Head of caudate nucleus (tissue), 42 donors: ENCODE results near the gene MFSD11.
A peak's percentile ranks its signal among the peaks of the same experiment; 100 is the strongest.
"Not testable (repeated sequence)": the region's sequence is repeated elsewhere in the genome, so short reads cannot be mapped to it uniquely, and the experiment has no call there.

Experiments
- DNase-seq, 42 donors: peaks; one replicate each; pipeline versions ENCODE4 v3.0.0 to v3.0.0-alpha.2; 2020 to 2021; ENCODE audit warnings: mixed read lengths in 7 of 42
- intact Hi-C: fragments of 100-400 bp; cut with DNase I; formaldehyde crosslinking; loops from one replicate; pipeline ENCODE4 v1.15.0; 2022

MFSD11 gene

DNA sequence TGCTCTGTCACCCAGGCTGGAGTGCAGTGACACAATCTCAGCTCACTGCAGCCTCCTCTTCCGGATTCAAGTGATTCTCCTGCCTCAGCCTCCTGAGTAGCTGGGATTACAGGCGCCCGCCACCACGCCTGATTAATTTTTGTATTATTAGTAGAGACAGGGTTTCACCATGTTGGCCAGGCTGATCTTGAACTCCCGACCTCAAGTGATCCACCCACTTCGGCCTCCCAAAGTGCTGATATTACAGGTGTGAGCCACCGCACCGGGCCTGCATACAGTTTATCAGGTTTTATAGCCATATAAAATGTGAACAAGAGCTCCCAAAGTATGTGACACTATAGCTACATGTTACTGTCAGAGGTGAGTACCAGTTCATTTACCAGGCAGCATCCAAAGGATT, 14.9 kb upstream of the MFSD11 start:
- DNase-seq, intact Hi-C loops: not testable (repeated sequence)

GRCh38 chr17:76723812-76724211, 14.1 kb upstream of the MFSD11 start:
- intact Hi-C loops, result no loop called here

DNA sequence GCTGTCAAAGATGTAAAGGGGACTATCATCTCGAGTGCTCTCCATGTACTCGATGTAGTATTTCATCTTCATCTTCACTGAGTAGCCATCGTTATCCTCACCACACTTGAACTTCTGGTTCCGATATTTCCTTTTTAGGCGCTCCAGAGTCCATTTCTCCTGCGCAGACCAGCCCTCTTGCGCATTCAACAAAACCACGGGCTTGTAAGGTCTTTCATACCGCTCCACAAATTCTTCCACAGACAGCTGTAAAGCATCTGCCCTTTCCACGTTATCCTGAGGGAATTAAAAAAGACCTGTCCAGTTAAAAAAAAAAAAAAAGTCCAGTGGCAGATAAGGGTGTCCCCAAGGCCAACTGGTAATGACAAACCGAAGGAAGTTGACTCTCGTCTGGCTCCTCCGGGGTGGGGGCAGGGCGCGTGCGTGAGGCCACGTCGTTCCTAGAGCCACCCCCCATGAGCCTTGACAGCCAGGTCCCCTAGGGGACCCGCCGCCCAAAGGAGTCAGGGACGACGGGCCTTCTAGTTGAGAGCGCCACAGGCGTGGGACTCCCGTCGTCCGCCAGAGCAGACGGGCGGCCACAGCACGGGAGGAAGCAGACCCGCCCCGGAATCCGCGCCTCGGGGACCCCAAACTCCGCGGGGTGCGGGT, 12.2 kb upstream of the MFSD11 start:
- peak in 41 of 42 donors; percentile 45 to 85 (median 70) for DNase-seq
- intact Hi-C loops, result loop anchor here (1.0 to 2.0 kb wide), 2 partner anchors 12 to 15 kb away; partner anchors contain the start of genes MXRA7 and SRSF2

More at GRCh38 chr17:76723812-76724211, 14.1 kb upstream of the MFSD11 start:
- DNase-seq, result no peak

DNA sequence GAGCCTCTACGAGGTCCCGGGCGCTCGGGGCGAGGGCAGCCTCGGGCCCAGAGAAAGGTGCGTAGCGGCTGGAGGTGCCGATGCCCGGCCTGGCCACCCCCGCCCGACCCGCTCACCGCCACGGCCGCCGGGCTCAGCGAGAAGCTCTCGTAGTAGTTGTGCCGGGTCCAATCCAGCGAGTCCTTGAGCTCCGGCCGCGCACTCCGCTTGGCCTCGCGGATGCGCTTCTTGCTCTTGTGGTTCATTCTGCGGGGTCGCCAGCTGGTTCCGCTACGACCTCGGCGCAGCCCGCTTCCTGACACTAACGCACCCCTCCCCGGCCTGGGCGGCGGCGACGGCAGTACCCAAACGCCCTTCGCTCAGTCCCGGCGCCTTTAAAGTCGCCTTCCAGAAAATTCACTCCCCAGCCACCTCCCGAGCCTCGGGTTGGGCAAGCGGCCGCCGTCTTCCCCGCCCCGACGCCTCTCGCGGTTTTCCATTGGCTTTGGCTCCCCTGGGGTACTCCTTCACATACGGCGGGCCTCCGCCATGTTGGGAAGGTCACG, 11.6 kb upstream of the MFSD11 start, which contains the start of gene JMJD6:
Gene JMJD6 (minus strand): TSS at position 376 of the 545 bp plus-strand sequence. CDS start 131 bp downstream, at position 245.
- DNase-seq, result peak; percentile 88 to 99 (median 97)
- intact Hi-C loops, result loop anchor here (1.0 to 2.0 kb wide), 2 partner anchors 11 to 16 kb away; partner anchors contain the start of genes MXRA7 and SRSF2

DNA sequence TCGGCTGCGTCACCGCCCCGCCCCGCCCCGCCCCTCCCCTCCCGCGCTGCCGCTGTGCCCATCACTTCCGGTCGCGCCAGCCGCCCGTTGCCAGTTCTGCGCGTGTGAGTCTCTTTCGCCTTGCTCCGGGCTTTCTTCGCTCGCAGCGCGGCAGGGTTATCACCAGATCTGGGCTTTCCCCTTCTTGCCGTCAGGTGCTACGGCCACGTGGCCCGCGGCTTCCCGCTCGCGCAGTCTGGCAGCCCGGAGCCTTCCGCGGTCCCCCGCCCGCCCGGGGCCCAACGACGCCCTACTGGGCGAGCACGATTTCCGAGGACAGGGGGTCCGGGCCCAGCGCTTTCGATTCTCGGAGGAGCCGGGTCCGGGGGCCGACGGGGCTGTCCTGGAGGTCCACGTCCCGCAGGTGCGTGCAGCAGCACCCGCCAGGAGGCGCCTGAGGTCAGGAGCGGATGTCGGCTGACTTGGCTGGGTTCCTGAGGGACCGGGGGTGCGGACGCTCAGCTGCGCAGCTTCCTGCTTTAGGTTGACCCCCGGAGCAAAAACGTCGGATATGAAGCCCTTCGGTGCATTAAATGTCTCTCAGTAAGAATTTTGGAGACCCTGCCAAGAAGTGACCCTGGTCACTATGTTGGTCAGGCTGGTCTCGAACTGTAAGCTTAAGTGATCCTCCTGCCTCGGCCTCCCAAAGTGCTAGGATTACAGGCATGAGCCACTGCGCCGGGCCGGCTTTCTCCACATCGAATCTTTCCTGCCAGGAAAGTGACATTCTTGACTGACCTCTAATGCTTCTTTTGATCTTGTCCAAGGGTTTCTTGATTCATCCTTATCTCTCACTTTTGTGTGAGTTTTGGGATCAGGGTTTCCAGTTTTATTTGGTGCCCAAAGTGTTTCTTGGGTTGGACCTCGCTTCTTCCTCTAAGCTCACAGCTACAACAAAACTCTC, 10.9 kb upstream of the MFSD11 start, which contains the start of gene METTL23:
Gene METTL23 (plus strand): TSS at position 64 of the 943 bp plus-strand sequence. CDS start 2,872 bp downstream, outside the sequence.
- intact Hi-C loops, result loop anchor here (1.0 to 2.0 kb wide), 2 partner anchors 10 to 16 kb away; partner anchors contain the start of genes MXRA7 and SRSF2
- peak in 41 of 42 donors; percentile 51 to 85 (median 71) for DNase-seq

DNA sequence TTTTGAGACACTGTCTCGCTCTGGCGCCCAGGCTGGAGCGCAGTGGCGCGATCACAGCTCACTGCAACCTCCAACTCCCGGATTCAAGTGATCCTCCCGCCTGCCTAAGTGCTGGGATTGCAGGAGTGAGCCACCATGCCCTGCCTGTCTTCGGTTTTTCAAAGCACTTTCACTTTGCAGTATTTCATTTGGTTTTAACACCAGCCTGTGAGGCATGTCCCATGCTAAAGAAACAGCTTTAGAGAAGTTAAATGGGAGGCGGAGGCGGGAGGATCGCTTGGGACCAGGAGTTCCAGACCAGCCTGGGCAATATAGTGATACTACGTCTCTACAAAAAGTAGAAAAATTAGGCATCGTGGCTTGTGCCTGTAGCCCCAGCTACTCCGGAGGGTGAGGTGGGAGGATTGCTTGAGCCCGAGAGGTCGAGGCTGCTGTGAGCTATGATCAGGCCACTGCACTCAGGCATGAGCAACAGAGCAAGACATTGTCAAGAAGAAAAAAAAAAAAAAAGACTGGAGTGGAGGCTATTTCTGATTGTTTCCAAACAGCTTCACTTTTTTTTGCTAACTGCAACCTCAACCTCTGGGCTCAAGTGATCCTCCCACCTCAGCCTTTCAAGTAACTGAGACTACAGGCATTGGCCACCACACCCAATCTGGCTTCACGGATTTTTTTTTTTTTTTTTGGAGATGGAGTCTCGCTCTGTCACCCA, 10.0 kb upstream of the MFSD11 start:
- no peak for DNase-seq
- intact Hi-C loops, result loop anchor here (2.0 kb wide), 1 partner anchor 17 kb away; the partner anchor contains the start of gene MXRA7

GRCh38 chr17:76731800-76732733, 5.9 kb upstream of the MFSD11 start:
- DNase-seq, intact Hi-C loops: not testable (repeated sequence)

DNA sequence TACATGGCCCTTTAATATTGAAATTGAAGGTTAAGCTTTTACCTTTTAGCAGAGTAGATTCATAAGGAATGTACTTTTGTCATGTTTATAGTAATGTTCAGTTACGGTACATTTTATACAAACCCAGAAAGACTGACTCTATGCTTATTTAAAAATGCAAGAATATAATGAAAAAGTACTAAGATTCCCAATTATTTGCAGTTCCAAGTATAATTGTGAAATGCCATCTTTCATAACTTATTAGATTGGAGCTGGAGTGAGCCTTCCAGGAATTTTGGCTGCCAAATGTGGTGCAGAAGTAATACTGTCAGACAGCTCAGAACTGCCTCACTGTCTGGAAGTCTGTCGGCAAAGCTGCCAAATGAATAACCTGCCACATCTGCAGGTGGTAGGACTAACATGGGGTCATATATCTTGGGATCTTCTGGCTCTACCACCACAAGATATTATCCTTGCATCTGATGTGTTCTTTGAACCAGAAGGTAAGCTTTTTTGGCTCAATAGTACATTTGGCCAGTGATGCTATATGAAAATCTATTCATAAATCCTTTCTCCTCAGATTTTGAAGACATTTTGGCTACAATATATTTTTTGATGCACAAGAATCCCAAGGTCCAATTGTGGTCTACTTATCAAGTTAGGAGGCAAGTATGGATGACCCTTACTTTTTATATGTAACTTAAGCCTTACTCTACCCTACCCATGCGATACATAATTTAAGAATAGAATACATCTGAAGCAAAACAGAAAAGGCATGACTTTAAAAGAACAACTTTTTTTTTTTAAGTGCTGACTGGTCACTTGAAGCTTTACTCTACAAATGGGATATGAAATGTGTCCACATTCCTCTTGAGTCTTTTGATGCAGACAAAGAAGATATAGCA, 4.9 kb upstream of the MFSD11 start:
- intact Hi-C loops, result no loop called here

GRCh38 chr17:76733618-76733957, 4.3 kb upstream of the MFSD11 start:
- no peak for DNase-seq
- intact Hi-C loops, result no loop called here

More for the DNA sequence above, 4.9 kb upstream of the MFSD11 start:
- DNase-seq, result no peak

DNA sequence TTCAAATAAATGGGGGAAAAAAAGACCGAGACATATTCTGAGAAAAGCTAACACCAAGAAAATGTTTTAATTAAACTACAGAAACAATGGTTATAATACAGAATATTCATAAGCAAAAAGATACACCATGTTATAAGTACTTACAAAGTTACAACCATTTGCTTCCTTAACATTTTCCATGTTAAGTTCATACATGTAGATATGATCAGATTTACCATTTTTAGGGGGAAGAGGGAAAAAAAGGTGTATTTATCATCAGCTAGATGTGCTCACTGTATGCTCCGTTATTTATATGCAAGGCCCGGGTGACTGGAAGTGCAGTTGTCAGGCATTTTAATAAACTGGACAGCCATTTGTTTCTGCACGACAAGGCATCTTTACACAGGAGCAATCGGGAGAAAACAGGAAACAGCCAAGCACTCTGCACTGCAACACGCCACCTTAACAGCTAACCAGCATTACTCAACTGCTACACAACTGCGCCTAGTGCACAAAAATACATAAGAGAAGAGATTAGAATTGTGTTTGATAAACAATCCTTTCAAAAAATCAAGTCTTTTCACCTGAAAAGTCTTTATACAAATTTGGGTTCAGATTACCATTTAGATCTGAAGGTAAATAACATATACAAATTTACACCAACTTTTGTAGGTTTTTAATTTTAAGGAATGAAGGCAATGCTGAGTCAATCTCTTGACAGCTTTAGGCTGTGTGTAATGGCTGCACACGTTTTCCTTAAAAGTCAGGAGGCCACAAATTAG, 3.7 kb upstream of the MFSD11 start:
- peak in 1 of 42 donors; percentile 46 for DNase-seq
- intact Hi-C loops, result no loop called here

- no peak for DNase-seq
- intact Hi-C loops, result no loop called here
These were observed 2.9 kb upstream of the MFSD11 start for GRCh38 chr17:76735006-76735405.

DNA sequence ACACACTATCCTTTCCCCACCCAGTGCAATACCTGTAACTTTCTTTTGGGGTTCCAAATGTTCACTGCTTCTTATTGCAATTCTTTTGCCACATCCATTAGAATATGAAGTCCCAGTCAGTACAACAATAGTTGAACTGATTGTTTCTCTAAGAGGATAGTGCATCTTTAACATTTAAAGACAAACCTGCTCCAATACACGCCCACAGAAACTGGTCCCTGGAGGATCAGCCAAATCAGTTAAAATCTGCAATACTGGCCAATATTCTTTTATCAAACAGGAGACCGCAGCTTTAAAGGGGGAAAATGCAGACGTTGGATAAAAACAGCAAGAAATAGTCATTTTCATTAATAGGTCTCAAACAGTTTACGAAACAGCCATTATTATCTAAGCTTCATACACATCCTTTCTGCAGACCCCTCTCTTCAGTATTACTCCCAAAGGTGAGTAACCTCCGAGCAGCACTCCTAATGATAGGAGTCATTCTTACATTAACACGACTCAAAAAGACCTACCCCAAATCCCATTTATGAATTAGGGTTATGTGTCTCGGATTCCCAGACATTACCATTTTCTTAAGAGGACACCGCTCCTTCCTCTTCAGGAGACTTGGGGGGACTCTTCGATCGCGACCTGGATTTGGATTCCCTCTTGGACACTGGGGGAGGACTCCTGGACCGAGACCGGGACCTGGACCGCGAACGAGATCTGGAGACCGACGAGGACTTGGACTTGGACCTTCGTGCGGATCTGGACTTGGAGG, 2.2 kb upstream of the MFSD11 start:
- DNase-seq, result no peak
- intact Hi-C loops, result no loop called here

GRCh38 chr17:76736349-76737081, 1.4 kb upstream of the MFSD11 start:
- peak; percentile 52 to 91 (median 80) for DNase-seq
- intact Hi-C loops, result loop anchor here (1.0 kb wide), 1 partner anchor 10 kb away; the partner anchor contains the start of genes JMJD6 and METTL23

- peak; percentile 96 to 99 (median 98) for DNase-seq
- intact Hi-C loops, result loop anchor here (1.0 kb wide), 1 partner anchor 11 kb away; the partner anchor contains the start of genes JMJD6 and METTL23
These were observed 740 bp upstream of the MFSD11 start, which contains the start of gene SRSF2 for GRCh38 chr17:76737082-76737675. Gene SRSF2, minus strand, starts transcription at chr17:76737331. Its CDS starts 171 bp downstream, at chr17:76737160.
